Measurements from ENCODE around the gene BCL6.

Gene BCL6

GRCh38 chr3:187741403-187742350 lies 3.6 kb downstream of the BCL6 start:
- TF ChIP-seq JUND (IDR thresholded peaks at IDR 0.05; ENCODE audit: low read depth): no peak
- DNase-seq (ENCODE audit: low read depth in 1 of 2, low spot score in 1 of 2): peak; percentile 61 to 88
- in situ Hi-C loops (cut with HindIII; ENCODE audit: low pct_unique_long_range_greater_than_20kb, low sequenced_read_pairs): loop anchor here (25.0 kb wide), 3 partner anchors 296 to 1196 kb away; no protein-coding TSS in a partner anchor

- in situ Hi-C loops (cut with HindIII; ENCODE audit: low pct_unique_long_range_greater_than_20kb, low sequenced_read_pairs): loop anchor here (25.0 kb wide), 3 partner anchors 297 to 1197 kb away; no protein-coding TSS in a partner anchor
- TF ChIP-seq JUND (IDR thresholded peaks at IDR 0.05; ENCODE audit: low read depth): no peak
These were observed 4.6 kb downstream of the BCL6 start for GRCh38 chr3:187740421-187741399.

GRCh38 chr3:187739561-187740332 lies 5.5 kb downstream of the BCL6 start:
- in situ Hi-C loops (cut with HindIII; ENCODE audit: low pct_unique_long_range_greater_than_20kb, low sequenced_read_pairs): loop anchor here (25.0 kb wide), 3 partner anchors 298 to 1198 kb away; no protein-coding TSS in a partner anchor
- peak; percentile 62 to 88 for DNase-seq (ENCODE audit: low read depth in 1 of 2, low spot score in 1 of 2)

More at GRCh38 chr3:187740421-187741399, 4.6 kb downstream of the BCL6 start:
- peak; percentile 60 to 65 for DNase-seq (ENCODE audit: low read depth in 1 of 2, low spot score in 1 of 2)

GRCh38 chr3:187739094-187739560 lies 6.1 kb downstream of the BCL6 start:
- DNase-seq (ENCODE audit: low read depth in 1 of 2, low spot score in 1 of 2): peak in 1 of 2 experiments; percentile 37
- in situ Hi-C loops (cut with HindIII; ENCODE audit: low pct_unique_long_range_greater_than_20kb, low sequenced_read_pairs): loop anchor here (25.0 kb wide), 3 partner anchors 298 to 1198 kb away; no protein-coding TSS in a partner anchor
- no peak for TF ChIP-seq JUND (IDR thresholded peaks at IDR 0.05; ENCODE audit: low read depth)

More at GRCh38 chr3:187739561-187740332, 5.5 kb downstream of the BCL6 start:
- TF ChIP-seq JUND (IDR thresholded peaks at IDR 0.05; ENCODE audit: low read depth): no peak

GRCh38 chr3:187738331-187739093 lies 6.8 kb downstream of the BCL6 start:
- no peak for TF ChIP-seq JUND (IDR thresholded peaks at IDR 0.05; ENCODE audit: low read depth)
- in situ Hi-C loops (cut with HindIII; ENCODE audit: low pct_unique_long_range_greater_than_20kb, low sequenced_read_pairs): loop anchor here (25.0 kb wide), 3 partner anchors 299 to 1199 kb away; no protein-coding TSS in a partner anchor
- peak; percentile 94 to 97 for DNase-seq (ENCODE audit: low read depth in 1 of 2, low spot score in 1 of 2)

- DNase-seq (ENCODE audit: low read depth in 1 of 2, low spot score in 1 of 2): no peak
- in situ Hi-C loops (cut with HindIII; ENCODE audit: low pct_unique_long_range_greater_than_20kb, low sequenced_read_pairs): loop anchor here (25.0 kb wide), 3 partner anchors 299 to 1199 kb away; no protein-coding TSS in a partner anchor
- TF ChIP-seq JUND (IDR thresholded peaks at IDR 0.05; ENCODE audit: low read depth): no peak
These were observed 7.3 kb downstream of the BCL6 start for GRCh38 chr3:187738071-187738330.

GRCh38 chr3:187737368-187738070 lies 7.7 kb downstream of the BCL6 start:
- in situ Hi-C loops (cut with HindIII; ENCODE audit: low pct_unique_long_range_greater_than_20kb, low sequenced_read_pairs): loop anchor here (25.0 kb wide), 3 partner anchors 300 to 1200 kb away; no protein-coding TSS in a partner anchor
- DNase-seq (ENCODE audit: low read depth in 1 of 2, low spot score in 1 of 2): no peak
- TF ChIP-seq JUND (IDR thresholded peaks at IDR 0.05; ENCODE audit: low read depth): no peak

- TF ChIP-seq JUND (IDR thresholded peaks at IDR 0.05; ENCODE audit: low read depth): no peak
- in situ Hi-C loops (cut with HindIII; ENCODE audit: low pct_unique_long_range_greater_than_20kb, low sequenced_read_pairs): loop anchor here (25.0 kb wide), 3 partner anchors 300 to 1200 kb away; no protein-coding TSS in a partner anchor
- no peak for DNase-seq (ENCODE audit: low read depth in 1 of 2, low spot score in 1 of 2)
These were observed 8.3 kb downstream of the BCL6 start for GRCh38 chr3:187737006-187737367.

GRCh38 chr3:187736418-187736871 lies 8.8 kb downstream of the BCL6 start:
- DNase-seq (ENCODE audit: low read depth in 1 of 2, low spot score in 1 of 2): no peak
- TF ChIP-seq JUND (IDR thresholded peaks at IDR 0.05; ENCODE audit: low read depth): no peak
- in situ Hi-C loops (cut with HindIII; ENCODE audit: low pct_unique_long_range_greater_than_20kb, low sequenced_read_pairs): loop anchor here (25.0 kb wide), 3 partner anchors 301 to 1201 kb away; no protein-coding TSS in a partner anchor

- TF ChIP-seq JUND (IDR thresholded peaks at IDR 0.05; ENCODE audit: low read depth): no peak
- in situ Hi-C loops (cut with HindIII; ENCODE audit: low pct_unique_long_range_greater_than_20kb, low sequenced_read_pairs): loop anchor here (25.0 kb wide), 3 partner anchors 301 to 1201 kb away; no protein-coding TSS in a partner anchor
- no peak for DNase-seq (ENCODE audit: low read depth in 1 of 2, low spot score in 1 of 2)
These were observed 9.4 kb downstream of the BCL6 start for GRCh38 chr3:187735837-187736236.
